ENCODE data around the gene MATN3. TPM values are rescaled to one million over a fixed set of nuclear protein-coding genes. Genes with fewer than 3 reads are reported as not detected.

MATN3 gene
- total RNA-seq, 1 experiment from 2014 or later: 3.5 TPM

GRCh38 chr2:20061476-20061875 lies 49.0 kb upstream of the MATN3 start:
- ATAC-seq (no peak), DNase-seq (ENCODE audit: low read depth, low spot score) (no peak)
- intact Hi-C loops (cut with micrococcal nuclease; ENCODE audit: unreplicated experiment) (no loop called here), in situ Hi-C loops (cut with HindIII; ENCODE audit: low pct_unique_long_range_greater_than_20kb, low sequenced_read_pairs) (no loop called here)
- H3K9me3 ChIP-seq (ENCODE audit: control insufficient read depth, insufficient read depth, low read depth, low read length): no peaks in the 10 kb centered on the region
- no peaks in the 10 kb centered on the region for H3K4me1 ChIP-seq (ENCODE audit: control insufficient read depth, insufficient read depth, low read length)
- TF ChIP-seq REST (IDR thresholded peaks at IDR 0.05; ENCODE audit: insufficient read depth in 1 of 2, low read depth in 2 of 2, low read length in 1 of 2) (no peak), SIN3A (IDR thresholded peaks at IDR 0.05; ENCODE audit: borderline replicate concordance, insufficient read depth, low read depth, low read length) (no peak), POLR2AphosphoS5 (IDR thresholded peaks at IDR 0.05; ENCODE audit: low read depth, low read length) (no peak), CTCF (IDR thresholded peaks at IDR 0.05) (no peak), TCF7L2 (IDR thresholded peaks at IDR 0.05; ENCODE audit: low read depth, low read length) (no peak)
- peaks cover 1% of the 10 kb centered on the region; the same call in 1 of the 2 replicates for H3K27me3 ChIP-seq (ENCODE audit: control insufficient read depth, insufficient read depth, low read length)
- CTCF ChIA-PET: interaction anchor here (0.6 to 1.0 kb wide), 2 partner anchors 46 to 204 kb away, joined by 3 to 5 read pairs; no protein-coding TSS in a partner anchor
- POLR2A ChIA-PET: interaction anchor here (0.6 kb wide), 1 partner anchor 113 kb away, joined by 12 read pairs; no protein-coding TSS in a partner anchor
- BruUV-seq (replicated peaks): no TSS peak
- H3K36me3 ChIP-seq (ENCODE audit: control insufficient read depth, insufficient read depth, low read length): no peaks in the 10 kb centered on the region
- H3K27ac ChIP-seq (ENCODE audit: low read length): no peak overlapping the region
- H3K4me3 ChIP-seq (ENCODE audit: low read depth in 2 of 2, low read length in 2 of 2): no peak overlapping the region

GRCh38 chr2:20060106-20060505 lies 47.6 kb upstream of the MATN3 start:
- intact Hi-C loops (cut with micrococcal nuclease; ENCODE audit: unreplicated experiment): no loop called here
- Histone ChIP-seq H3K27ac (ENCODE audit: low read length) (no peak overlapping the region), H3K9me3 (ENCODE audit: control insufficient read depth, insufficient read depth, low read depth, low read length) (no peaks in the 10 kb centered on the region), H3K4me3 (ENCODE audit: low read depth in 2 of 2, low read length in 2 of 2) (no peak overlapping the region), H3K36me3 (ENCODE audit: control insufficient read depth, insufficient read depth, low read length) (no peaks in the 10 kb centered on the region), H3K27me3 (ENCODE audit: control insufficient read depth, insufficient read depth, low read length) (peaks cover 3% of the 10 kb centered on the region; the same call in 1 of the 2 replicates), H3K4me1 (ENCODE audit: control insufficient read depth, insufficient read depth, low read length) (no peaks in the 10 kb centered on the region)
- DNase-seq (ENCODE audit: low read depth, low spot score) (no peak), ATAC-seq (no peak)
- TF ChIP-seq POLR2AphosphoS5 (IDR thresholded peaks at IDR 0.05; ENCODE audit: low read depth, low read length) (no peak), SIN3A (IDR thresholded peaks at IDR 0.05; ENCODE audit: borderline replicate concordance, insufficient read depth, low read depth, low read length) (no peak), CTCF (IDR thresholded peaks at IDR 0.05) (no peak), REST (IDR thresholded peaks at IDR 0.05; ENCODE audit: insufficient read depth in 1 of 2, low read depth in 2 of 2, low read length in 1 of 2) (no peak), TCF7L2 (IDR thresholded peaks at IDR 0.05; ENCODE audit: low read depth, low read length) (no peak)
- POLR2A ChIA-PET: no interaction called here
- CTCF ChIA-PET: no interaction called here
- BruUV-seq (replicated peaks): no TSS peak
- in situ Hi-C loops (cut with HindIII; ENCODE audit: low pct_unique_long_range_greater_than_20kb, low sequenced_read_pairs): no loop called here

Measured in Panc1 (cell line).